ENCODE results near the gene APCDD1L.
"Not testable (repeated sequence)": the region's sequence is repeated elsewhere in the genome, so short reads cannot be mapped to it uniquely, and the experiment has no call there.

The APCDD1L gene

DNA sequence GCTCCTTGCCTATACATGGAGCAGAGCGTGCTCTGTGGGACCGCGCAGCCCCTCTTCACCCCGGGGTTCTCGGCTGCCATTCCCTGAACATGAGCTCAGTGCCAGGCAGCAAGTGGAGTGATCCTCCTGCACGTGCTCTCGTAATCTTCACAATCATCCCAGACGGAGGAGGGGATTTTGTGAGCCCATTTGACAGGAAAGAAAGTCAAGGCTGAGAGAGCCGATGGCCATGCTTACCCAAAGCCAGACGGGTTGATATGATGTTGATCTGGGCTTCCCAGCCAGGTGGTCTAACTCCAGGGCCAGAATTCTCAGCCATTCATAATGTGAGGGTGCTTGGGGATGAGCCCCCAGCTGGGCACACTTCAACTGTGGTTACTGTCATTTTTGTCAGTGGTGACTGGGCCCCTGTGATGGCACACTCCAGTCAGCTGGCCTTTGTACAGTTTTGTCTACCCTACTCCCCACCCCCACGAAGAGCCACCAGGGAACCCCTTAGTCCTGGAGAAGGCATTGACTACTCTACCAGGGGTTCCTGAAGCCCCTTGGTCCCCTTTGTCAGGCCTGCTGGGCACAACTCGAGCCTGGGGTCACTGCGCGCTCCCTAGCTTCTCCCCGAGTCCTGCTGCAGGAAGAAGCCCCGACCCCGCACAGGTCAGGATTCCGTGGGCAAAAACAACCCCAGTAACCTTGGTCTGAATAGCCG is 1.5 kb downstream of the APCDD1L start:
- DNase-seq: no peak

- DNase-seq: no peak
Observed at GRCh38 chr20:58512808-58513552, 2.2 kb downstream of the APCDD1L start.

GRCh38 chr20:58511861-58512260 is 3.3 kb downstream of the APCDD1L start:
- no peak for DNase-seq

DNA sequence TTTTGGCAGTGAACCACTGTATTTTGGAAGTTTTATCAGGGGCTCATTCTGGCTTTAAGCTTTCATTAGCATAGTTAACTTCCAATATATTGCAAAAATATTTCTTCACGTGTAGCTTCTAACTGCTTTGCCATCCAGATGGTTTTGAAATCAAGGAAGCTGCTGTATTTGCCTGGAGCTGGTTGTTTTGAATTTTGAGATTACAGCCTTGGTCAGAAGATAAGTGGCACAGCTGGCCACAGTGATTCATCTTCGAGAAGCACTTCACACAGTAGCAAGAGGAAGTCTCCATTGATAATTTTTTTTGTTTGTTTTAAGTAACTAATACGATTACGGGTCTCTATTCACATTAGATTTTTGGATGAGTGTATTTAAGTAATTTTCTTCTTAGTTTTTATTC is 3.8 kb downstream of the APCDD1L start:
- peak; percentile 5 for DNase-seq

DNA sequence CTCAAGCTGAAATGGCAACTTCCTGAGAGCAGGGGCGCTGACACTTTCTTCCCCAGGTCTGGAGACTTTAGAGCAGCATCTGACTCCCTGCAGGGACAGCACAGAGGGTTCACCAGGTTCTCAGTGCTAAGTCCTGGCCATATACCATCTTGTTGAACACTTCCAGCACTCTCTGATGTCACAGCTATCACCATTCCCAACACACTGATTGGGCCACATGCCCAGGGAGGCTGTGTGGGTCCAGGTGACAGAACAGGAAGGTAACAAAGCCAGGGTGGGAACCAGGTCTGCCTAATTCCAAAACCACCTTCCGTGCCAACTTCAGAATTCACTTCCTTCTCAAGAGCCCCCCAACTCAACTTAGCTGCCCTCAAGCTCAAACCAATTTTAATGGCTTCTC is 4.3 kb downstream of the APCDD1L start:
- no peak for DNase-seq

DNA sequence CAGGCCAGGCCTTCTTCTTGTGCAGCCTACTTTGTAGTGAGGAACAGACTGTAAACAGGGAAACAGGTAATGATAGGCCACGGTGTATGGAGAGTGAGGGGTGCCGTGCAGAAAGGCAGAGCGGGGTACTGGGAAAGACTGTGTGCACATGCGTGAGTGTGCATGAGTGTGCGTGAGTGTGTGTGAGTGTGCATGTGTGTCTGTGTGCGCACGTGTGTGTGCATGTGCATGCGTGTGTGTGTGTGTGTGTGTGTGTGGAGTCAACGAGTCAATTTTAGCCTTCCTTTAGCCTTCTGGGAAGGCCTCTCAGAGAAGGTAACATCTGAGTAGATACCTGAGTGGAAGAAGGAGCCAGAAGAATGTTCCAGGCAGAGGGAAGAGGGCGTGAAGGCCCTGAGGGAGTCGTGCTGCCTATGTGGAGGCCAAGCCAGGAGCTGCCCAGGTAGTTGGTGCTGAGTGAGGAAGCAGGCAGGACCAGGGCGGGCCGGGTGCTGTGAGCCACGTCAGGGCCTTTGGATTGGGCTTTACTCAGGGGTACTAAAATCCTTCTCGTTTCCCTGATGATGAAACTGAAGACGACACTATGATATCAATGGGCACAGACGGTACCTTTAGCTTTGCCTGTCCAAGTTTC is 6.3 kb downstream of the APCDD1L start:
- no peak for DNase-seq

DNA sequence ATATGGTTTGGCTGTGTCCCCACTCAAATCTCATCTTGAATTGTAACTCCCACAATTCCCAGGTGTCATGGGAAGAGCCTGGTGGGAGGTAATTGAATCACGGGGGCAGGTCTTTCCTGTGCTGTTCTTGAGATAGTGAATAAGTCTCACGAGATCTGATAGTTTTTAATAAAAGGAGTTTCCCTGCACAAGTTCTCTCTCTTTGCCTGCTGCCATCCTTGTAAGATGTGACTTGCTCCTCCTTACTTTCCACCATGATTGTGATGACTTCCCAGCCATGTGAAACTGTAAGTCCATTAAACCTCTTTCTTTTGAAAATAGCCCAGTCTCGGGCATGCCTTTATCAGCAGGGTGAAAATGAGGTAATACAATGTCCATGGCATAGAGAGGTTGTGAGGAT is 8.2 kb downstream of the APCDD1L start:
- DNase-seq: not testable (repeated sequence)

GRCh38 chr20:58504566-58504965 is 10.6 kb downstream of the APCDD1L start:
- no peak for DNase-seq

- no peak for DNase-seq
Observed at GRCh38 chr20:58503668-58504067, 11.5 kb downstream of the APCDD1L start.

DNA sequence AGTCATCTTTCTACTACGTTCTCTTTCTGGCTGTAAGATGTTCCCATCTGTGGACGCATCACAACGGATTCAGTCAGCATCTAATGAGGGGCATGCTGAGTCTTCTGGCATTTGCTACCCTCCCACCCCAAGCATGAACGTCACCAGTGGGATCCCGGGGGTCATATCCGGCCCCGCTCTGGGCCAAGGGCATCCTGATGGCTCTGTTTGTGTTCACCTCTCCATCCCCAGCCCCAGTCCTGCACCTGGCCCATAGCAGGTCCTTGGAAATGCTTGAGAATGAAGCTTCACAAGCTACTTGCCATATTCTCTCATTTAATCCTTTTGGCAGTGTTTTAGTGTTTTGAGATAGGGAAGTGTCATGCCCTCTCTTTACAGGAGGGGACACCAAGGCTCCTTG is 14.9 kb downstream of the APCDD1L start:
- no peak for DNase-seq

DNA sequence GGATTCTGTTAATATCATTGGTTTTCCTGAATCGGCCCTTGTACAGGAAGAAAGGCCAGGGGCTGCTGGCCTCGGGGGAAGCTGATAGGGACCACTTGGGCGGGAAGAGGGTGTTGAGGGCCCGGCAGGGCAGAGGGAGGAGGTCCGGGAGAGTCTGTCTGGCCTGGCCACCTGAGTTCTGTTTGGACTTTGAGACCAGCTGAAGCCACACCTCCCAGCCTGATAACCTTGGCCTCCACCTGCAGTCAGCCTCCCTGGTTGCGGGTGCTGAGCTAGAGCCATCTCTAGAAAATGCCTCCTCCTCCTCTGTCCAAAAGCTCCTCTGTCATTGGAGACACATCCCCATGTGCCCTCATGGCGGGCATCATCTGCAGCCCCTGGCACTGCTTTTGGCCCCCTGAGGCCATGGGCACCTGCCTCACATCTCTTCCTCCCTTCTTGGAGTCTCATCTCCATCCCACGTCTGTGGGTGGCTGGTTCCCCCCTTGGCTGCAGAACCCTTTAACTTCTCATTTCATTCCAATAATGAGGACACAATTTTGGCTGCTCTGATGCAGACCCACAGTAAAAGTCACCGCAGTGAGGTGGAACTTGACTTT is 16.6 kb downstream of the APCDD1L start:
- DNase-seq: no peak

- DNase-seq: no peak
Observed at GRCh38 chr20:58497724-58498469, 17.3 kb downstream of the APCDD1L start.

DNA sequence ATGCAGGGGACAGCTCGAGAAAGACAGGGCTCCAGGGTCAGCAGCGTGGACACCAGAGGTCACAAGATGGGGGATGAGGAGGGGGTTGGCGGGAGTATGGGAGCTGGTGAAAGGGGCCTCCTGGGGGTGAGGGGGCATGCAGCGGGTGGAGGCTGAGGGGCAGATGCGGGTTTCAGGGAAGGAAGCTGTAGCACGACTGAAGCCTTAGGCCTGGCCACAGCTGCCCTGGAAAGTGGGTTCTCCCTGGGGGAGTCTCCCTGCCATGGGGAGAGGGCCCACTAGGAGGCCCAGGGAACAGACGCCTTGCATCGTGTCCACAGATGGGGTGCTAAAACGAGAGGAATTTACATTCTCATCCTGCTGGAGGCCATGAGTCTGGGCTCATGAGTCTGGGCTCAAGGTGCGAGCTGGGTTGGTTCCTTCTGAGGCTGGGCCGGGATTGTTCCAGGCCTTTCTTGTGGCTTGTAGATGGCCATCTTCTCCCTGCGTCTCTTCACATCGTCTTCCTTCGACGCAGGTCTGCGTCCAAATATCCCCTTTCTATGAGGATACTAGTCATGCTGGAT is 18.0 kb downstream of the APCDD1L start:
- DNase-seq: no peak

GRCh38 chr20:58496429-58496769 is 18.8 kb downstream of the APCDD1L start:
- DNase-seq: no peak

- no peak for DNase-seq
Observed at GRCh38 chr20:58495623-58496428, 19.4 kb downstream of the APCDD1L start.

DNA sequence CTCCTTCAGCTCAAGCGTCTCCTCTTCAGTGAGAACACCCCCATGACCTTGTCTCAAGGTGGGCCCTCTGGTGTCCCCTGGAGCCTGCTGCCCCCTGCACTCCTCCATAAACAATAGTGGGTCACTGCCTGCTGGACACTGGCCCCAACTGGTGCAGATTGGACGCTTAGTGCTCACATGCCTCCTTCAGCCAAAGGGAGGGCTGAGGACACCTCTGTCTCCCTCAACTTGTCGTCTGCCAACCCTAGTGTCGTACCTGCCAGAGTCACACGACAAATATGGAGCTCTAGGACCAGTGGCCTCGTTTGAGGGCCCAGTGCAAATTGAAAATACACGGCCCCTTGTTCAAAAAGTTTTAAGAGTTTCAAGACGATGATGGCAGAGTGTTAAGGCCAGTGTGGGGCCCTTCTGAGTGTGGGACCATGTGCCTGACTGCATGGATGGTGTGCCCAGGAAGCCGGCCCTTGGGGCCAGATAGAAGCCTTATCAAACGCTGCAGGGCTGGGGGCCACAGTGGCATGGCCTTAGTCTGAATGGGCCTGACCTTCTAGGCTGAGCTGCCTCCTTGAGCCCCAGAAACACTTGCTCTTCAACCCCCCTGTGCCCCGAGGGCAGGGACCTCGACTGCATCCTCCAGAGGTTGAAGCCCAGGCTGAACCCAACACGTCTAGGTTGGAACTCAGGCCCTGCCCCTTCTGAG is 20.1 kb downstream of the APCDD1L start:
- DNase-seq: no peak

GRCh38 chr20:58492795-58493524 is 22.2 kb downstream of the APCDD1L start:
- DNase-seq: no peak

- no peak for DNase-seq
Observed at GRCh38 chr20:58492074-58492718, 23.0 kb downstream of the APCDD1L start.

DNA sequence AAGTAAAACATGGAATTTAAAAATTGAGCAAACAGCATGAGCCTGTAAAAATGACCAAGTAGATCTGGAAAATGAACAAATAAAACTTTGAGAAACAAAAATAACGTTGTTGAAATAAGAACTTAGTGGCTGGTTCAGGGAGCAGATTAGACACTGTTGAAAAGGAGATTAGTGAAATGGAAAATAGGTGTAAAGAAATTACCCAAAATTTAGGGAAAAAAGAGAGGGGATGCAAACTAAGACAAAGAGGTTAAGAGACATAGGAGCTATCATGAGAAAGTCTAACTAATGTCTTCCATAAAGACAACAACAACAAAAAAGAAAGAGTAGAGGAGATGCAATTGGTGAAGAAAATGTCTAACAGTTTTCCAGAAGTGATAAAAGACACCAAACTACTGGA is 29.0 kb downstream of the APCDD1L start:
- DNase-seq: no peak

DNA sequence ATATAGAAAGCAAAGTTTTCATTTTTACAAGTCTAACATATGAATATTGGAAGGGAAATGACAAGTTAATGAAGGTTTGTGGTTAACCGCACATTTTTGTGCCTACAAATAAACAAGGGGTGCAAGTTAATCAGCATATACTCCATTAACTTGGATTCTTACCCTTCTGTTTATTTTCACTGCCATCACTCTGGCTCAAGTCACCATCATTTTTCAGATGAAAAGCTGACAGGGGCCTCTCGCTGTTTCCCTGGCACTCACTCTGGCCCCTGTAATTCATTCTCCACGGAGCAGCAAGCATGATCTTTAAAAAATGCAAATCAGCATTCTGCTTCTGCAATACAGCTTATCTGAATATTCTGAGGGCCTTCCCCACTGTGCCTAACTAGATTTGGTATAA is 29.8 kb downstream of the APCDD1L start:
- DNase-seq: no peak
